DMS153 treated with DMSO at 0.1 percent for 48 hours (cell line): Measurements from ENCODE around the gene TEX54.
"Not testable (repeated sequence)": the region's sequence is repeated elsewhere in the genome, so short reads cannot be mapped to it uniquely, and the experiment has no call there.

Source experiments
- DNase-seq: peaks from one replicate; lab custom pipeline; 2025; ENCODE audit not compliant: unreplicated experiment; lab: John Stamatoyannopoulos, UW

TEX54 gene

DNA sequence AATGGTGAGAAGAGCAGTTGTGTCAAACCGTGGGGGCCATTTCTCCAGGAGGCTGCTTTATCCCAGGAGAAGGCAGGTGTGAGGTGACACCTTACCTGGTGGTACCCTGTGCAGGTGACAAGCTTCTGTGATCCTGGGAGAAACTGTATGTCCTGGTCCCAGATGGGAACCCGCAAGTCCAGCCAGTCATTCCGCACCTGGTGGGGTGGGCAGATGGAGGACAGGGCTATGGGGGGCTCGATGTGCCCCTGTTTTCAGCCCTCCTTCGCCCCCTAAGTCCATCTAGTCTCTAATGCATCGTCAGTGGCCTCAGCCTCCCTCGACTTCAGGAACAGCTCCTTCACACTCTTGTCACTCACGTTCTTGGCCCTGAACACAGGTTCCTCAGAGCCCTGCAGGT, 2.7 kb upstream of the TEX54 start:
- DNase-seq: no peak

- DNase-seq: peak; percentile 92
These were observed 913 bp downstream of the TEX54 start, which contains the start of gene STX5 for GRCh38 chr11:62831520-62832335. TSS of gene STX5 (minus strand) at chr11:62832051. CDS start at chr11:62831243, 808 bp downstream.

- DNase-seq: no peak
These were observed 1.6 kb downstream of the TEX54 start for GRCh38 chr11:62830904-62831519.

DNA sequence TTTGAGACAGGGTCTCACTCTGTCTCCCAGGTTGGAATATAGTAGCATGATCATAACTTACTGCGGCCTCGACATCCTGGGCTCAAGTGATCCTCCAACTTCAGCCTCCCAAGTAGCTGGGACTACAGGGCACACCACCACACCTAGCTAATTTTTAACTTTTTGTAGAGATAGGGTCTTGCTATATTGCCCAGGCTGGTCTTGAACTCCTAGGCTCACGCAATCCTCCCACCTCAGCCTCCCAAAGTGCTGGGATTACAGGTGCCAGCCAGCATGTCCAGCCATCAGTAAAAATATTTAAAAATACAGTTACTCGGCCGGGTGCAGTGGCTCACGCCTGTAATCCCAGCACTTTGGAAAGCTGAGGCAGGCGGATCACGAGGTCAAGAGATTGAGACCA, 4.5 kb downstream of the TEX54 start:
- not testable (repeated sequence) for DNase-seq

DNA sequence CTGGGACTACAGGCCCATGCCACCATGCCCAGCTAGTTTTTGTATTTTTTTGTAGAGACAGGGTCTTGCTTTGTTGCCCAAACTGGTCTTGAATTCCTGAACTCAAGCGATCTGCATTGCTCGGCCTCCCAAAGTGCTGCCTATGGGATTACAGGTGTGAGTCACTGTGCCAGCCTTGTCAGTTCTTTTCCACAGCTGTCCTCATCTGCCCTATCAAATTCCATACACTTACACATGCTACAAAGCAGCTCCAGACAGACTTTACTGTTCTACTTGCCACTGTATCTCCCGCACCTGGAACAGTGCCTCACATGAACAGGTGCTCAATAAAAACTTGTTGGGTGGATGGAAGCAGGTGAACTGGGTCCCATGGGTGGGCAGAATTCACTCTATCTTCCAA, 9.0 kb downstream of the TEX54 start:
- DNase-seq: no peak

DNA sequence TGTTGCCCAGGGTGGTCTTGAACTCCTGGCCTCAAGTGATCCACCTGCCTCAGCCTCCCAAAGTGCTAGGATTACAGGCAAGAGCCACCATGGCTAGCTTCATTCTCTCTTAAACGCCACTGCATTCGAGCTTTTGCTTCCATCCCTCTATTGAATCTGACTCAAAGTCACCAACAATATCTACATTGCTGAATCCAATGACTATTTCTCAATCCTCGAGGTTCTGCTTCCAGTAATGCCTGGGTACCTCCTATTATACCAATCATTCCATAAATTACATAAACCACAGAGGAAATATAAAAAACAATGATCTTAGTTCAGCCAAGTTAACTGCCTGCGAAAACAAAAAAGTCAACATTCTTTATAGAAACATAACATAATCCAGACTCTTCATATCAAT, 15.5 kb downstream of the TEX54 start:
- DNase-seq: no peak

- no peak for DNase-seq
These were observed 16.1 kb downstream of the TEX54 start for GRCh38 chr11:62816557-62816956.

GRCh38 chr11:62811659-62812058, 21.0 kb downstream of the TEX54 start:
- no peak for DNase-seq

DNA sequence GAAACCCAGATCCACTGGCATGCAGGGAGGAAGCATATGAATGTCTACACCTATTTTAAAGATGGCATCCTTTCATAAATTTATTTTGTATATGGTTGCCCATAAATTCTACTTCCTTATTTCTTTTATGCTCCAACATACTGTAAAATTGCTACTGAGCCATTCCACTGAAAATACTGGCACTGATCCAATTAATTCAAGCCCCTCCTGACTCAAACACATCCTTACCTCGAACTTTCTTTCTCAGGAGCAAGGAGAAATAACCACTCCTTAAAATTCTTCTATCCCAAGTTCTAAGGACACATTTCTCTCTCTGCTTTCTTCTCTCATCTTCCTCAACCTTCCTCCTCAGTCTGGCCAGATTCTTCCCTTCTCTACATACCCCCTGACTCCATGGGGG, 21.9 kb downstream of the TEX54 start:
- no peak for DNase-seq

- DNase-seq: no peak
These were observed 26.0 kb downstream of the TEX54 start for GRCh38 chr11:62806611-62807121.

GRCh38 chr11:62805961-62806441, 26.6 kb downstream of the TEX54 start:
- no peak for DNase-seq

GRCh38 chr11:62805076-62805892, 27.4 kb downstream of the TEX54 start, which contains the start of gene NXF1:
TSS of gene NXF1 (minus strand) at chr11:62805440. CDS start at chr11:62805356, 84 bp downstream.
- peak; percentile 96 for DNase-seq

DNA sequence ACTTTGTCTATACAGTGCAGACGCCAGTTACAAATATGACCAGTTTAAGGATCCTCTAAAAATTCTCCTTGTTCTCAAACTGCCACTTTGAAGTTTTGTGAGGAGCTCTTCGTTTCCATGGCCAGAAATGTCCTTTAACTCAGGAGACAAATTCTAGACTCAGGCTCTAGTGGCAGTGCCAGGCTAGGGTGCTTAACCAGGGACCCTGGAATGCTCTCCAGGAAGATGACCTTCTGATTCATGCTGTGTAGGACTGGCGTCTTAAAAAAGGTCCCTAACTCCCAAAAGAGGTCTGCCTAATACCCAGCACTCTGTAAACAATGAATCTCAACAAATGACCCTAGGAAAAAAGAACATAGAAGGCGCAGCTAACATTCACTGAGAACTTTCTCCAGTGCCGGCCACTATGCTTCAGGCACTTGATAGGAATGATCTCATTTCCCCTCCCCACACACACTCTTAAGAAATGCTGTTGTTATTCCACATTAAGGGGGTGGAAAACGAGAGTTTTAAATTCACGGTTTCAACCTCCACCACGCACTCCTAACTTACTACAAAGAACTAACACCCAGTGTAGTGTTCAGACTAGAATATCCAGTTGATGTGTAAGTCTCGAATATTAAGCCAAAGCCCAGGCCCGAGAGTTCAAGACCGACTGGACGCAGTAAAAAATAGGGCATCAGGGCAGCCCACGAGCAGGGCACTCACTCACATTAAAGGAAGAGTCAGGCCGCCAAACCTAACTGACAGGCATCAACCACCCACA, 28.1 kb downstream of the TEX54 start:
- DNase-seq: no peak

DNA sequence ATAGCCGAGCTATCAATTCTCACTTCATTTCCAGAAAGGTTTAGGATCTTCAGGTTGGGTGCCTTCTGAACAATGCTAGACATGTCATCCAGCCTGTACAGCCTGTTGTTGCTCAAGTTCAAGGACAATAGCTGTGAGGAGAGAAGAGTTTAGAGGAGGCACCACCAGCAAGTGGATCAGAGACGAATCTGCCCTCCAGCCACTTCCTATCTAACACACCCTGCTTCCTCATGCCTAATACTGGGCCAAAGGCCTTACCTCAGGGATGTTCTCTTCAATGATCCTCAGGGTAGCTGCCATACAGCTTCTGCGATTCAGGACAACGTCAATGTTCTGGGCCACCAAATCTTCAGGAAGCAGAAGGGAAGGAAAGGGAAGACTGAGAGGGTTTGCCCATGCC, 31.6 kb downstream of the TEX54 start:
- no peak for DNase-seq

GRCh38 chr11:62799486-62799885, 33.2 kb downstream of the TEX54 start:
- no peak for DNase-seq

DNA sequence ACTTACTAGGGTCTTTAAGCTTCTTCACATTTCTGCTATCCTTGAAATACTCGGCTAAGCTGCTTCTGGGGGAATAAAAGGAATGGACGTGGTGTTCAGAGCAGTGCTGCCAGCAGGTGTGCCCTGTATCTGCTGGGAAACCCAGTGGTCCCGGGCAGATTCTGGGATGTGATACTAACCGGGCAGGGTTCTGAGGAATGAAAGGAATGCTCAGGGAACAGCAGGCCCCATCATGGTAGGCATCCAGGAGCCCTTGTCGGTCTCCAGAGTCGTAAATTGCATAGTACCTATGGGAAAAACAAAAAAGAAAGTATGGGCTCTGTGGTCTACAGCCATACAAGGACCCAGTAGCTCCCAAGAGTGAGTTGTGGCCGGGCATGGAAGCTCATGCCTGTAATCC, 36.4 kb downstream of the TEX54 start:
- no peak for DNase-seq

- no peak for DNase-seq
These were observed 38.4 kb downstream of the TEX54 start for GRCh38 chr11:62794201-62794775.

- DNase-seq: no peak
These were observed 40.5 kb downstream of the TEX54 start for GRCh38 chr11:62792202-62792575.

DNA sequence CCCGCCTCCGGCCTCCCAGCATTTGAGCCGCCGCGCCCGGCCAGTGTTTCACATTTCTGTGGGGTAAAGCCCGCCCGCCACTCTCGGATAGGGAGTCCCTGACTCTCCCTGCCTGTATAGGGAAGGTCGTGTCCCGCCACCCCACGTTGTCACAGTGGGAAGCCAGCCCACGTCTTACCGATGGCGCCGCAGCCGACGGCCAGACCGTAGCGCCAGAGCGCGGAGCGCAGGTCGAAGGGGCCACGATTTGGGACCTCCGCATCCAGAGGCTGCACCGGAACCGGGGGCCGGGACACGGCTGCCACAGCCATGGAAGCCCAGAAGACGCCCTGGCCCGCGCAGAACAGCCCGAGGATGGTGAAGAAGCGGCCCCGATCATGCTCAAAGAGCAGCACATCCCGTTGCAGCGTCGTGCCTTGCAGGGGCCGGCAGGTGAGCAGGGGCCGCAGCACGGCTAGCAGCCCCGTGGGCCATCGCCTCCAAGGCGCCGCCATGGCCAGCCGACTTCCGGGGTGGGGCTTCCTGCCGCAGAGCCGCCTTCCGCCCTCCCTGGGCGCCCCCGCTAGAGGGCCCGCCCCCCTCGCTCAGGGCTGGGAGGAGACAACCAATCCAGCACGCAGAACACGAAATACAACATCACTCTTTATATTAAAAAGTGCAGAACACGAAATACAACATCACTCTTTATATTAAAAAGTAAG, 41.0 kb downstream of the TEX54 start, which contains the start of gene TMEM223:
TMEM223 (minus strand) TSS at position 506 of the 701 bp plus-strand sequence; CDS start at position 494, 12 bp downstream.
- peak; percentile 43 for DNase-seq
